Testis (tissue), 2 donors: ENCODE data around the gene COL2A1.

Experiments
- CTCF ChIP-seq, 3 experiments: fragments of 450-650 bp in 2 of 3; fragments of 200-600 bp in 1 of 3; sonication (generic) in 1 of 3; IDR thresholded peaks; one replicate each; pipeline ENCODE4 v1.5.1; 2016 to 2019; ENCODE audit warnings: antibody characterized with exemption in 3 of 3, mild to moderate bottlenecking in 2 of 3, moderate library complexity in 1 of 3
- POLR2A ChIP-seq: fragments of 450-650 bp; IDR thresholded peaks from one replicate; pipeline ENCODE4 v1.6.1; 2017; ENCODE audit warnings: antibody characterized with exemption, mild to moderate bottlenecking, moderate library complexity

- TF ChIP-seq CTCF (IDR thresholded peaks at IDR 0.05) (no peak), POLR2A (no peak)
Observed at GRCh38 chr12:48007206-48007605, 2.9 kb upstream of the COL2A1 start.
